ENCODE results near the gene SKIL.

GRCh38 chr3:170383567-170383966, 26.1 kb downstream of the SKIL start:
- TF ChIP-seq POLR2A (IDR thresholded peaks at IDR 0.05) (no peak), CTCF (IDR thresholded peaks at IDR 0.05) (no peak)

Data from stomach (tissue), 4 donors.